Measurements from ENCODE around the gene EFHC1. TPM values are rescaled to one million over a fixed set of nuclear protein-coding genes. Genes with fewer than 3 reads are reported as not detected.

Gene EFHC1
- total and polyA plus RNA-seq, 2 of the 13 experiments (the other 11 are each of a cell fraction or from before 2014, with no cell fraction given) = 23.4 to 29.5 TPM

- Histone ChIP-seq H3K9ac (ENCODE audit: insufficient read depth, low read depth, low read length) (no peak overlapping the region), H3K27me3 (ENCODE audit: control insufficient read depth in 1 of 2, insufficient read depth in 2 of 2, low read length in 2 of 2) (no peaks in the 10 kb centered on the region), H2AFZ (ENCODE audit: low read length) (no peak overlapping the region), H4K20me1 (ENCODE audit: insufficient read depth, low read length) (no peaks in the 10 kb centered on the region), H3K79me2 (ENCODE audit: insufficient read depth, low read length) (no peaks in the 10 kb centered on the region), H3K4me2 (ENCODE audit: low read depth, low read length) (no peak overlapping the region), H3K9me3 (ENCODE audit: low read length) (no peaks in the 10 kb centered on the region), H3K36me3 (replicated peaks in 1 of 2; ENCODE audit: control insufficient read depth in 1 of 2, insufficient read depth in 2 of 2, low read length in 2 of 2) (peaks cover 29 to 66% of the 10 kb centered on the region in 2 experiments), H3K4me3 (replicated peaks in 1 of 3; ENCODE audit: insufficient read depth in 1 of 3, low read depth in 2 of 3, low read length in 3 of 3) (no peak overlapping the region), H3K4me1 (ENCODE audit: insufficient read depth, low read length) (peaks cover 30% of the 10 kb centered on the region), H3K27ac (ENCODE audit: extremely low read length, insufficient read depth, low read length) (no peak overlapping the region)
- intact Hi-C loops (cut with micrococcal nuclease; ENCODE audit: unreplicated experiment) (loop anchor here (5.0 kb wide), 2 partner anchors 69 to 81 kb away; partner anchors contain the start of gene EFHC1), in situ Hi-C loops (cut with HindIII; ENCODE audit: extremely low pct_ligation_motif_present, low pct_unique_long_range_greater_than_20kb) (no loop called here)
- POLR2A ChIA-PET = no interaction called here
- ATAC-seq = peak; percentile 6
- no peak for DNase-seq (ENCODE audit: low spot score)
- BruUV-seq (replicated peaks) = no TSS peak
- CTCF ChIA-PET (ENCODE audit: low intra/inter-chr PET ratio, low total read pairs) = no interaction called here
- TF ChIP-seq, protein P1, sequence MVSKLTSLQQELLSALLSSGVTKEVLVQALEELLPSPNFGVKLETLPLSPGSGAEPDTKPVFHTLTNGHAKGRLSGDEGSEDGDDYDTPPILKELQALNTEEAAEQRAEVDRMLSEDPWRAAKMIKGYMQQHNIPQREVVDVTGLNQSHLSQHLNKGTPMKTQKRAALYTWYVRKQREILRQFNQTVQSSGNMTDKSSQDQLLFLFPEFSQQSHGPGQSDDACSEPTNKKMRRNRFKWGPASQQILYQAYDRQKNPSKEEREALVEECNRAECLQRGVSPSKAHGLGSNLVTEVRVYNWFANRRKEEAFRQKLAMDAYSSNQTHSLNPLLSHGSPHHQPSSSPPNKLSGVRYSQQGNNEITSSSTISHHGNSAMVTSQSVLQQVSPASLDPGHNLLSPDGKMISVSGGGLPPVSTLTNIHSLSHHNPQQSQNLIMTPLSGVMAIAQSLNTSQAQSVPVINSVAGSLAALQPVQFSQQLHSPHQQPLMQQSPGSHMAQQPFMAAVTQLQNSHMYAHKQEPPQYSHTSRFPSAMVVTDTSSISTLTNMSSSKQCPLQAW (CRISPR knock-in tag; IDR thresholded peaks at IDR 0.05) = no peak
- peak; percentile 4 for TF ChIP-seq RBM22 (optimal IDR thresholded peaks at IDR 0.05; ENCODE audit: low read length)
- WGBS (ENCODE audit: low lambda C conversion rate) = 84% methylated on average over 3 of the region's 5 CpGs
- FAIRE-seq = no peak
Observed at GRCh38 chr6:52503323-52503747, 83.2 kb downstream of the EFHC1 start.

GRCh38 chr6:52503851-52504781 is 84.0 kb downstream of the EFHC1 start:
- no peak overlapping the region for H3K4me2 ChIP-seq (ENCODE audit: low read depth, low read length)
- H3K9ac ChIP-seq (ENCODE audit: insufficient read depth, low read depth, low read length) = no peak overlapping the region
- 93% methylated on average over 23 of the region's 24 CpGs for WGBS (ENCODE audit: low lambda C conversion rate)
- intact Hi-C loops (cut with micrococcal nuclease; ENCODE audit: unreplicated experiment) = loop anchor here (5.0 kb wide), 2 partner anchors 68 to 82 kb away; partner anchors contain the start of gene EFHC1
- H3K9me3 ChIP-seq (ENCODE audit: low read length) = no peaks in the 10 kb centered on the region
- peaks cover 34 to 73% of the 10 kb centered on the region in 2 experiments for H3K36me3 ChIP-seq (replicated peaks in 1 of 2; ENCODE audit: control insufficient read depth in 1 of 2, insufficient read depth in 2 of 2, low read length in 2 of 2)
- no peak overlapping the region for H2AFZ ChIP-seq (ENCODE audit: low read length)
- H3K4me1 ChIP-seq (ENCODE audit: insufficient read depth, low read length) = peaks cover 25% of the 10 kb centered on the region
- H3K27me3 ChIP-seq (ENCODE audit: control insufficient read depth in 1 of 2, insufficient read depth in 2 of 2, low read length in 2 of 2) = no peaks in the 10 kb centered on the region
- ChIA-PET CTCF (ENCODE audit: low intra/inter-chr PET ratio, low total read pairs) (no interaction called here), POLR2A (no interaction called here)
- no peaks in the 10 kb centered on the region for H4K20me1 ChIP-seq (ENCODE audit: insufficient read depth, low read length)
- no peaks in the 10 kb centered on the region for H3K79me2 ChIP-seq (ENCODE audit: insufficient read depth, low read length)
- BruUV-seq (replicated peaks) = no TSS peak
- ATAC-seq (peak; percentile 8), FAIRE-seq (no peak), DNase-seq (ENCODE audit: low spot score) (no peak)
- no peak overlapping the region for H3K27ac ChIP-seq (ENCODE audit: extremely low read length, insufficient read depth, low read length)
- in situ Hi-C loops (cut with HindIII; ENCODE audit: extremely low pct_ligation_motif_present, low pct_unique_long_range_greater_than_20kb) = no loop called here
- no peak overlapping the region for H3K4me3 ChIP-seq (replicated peaks in 1 of 3; ENCODE audit: insufficient read depth in 1 of 3, low read depth in 2 of 3, low read length in 3 of 3)
- TF ChIP-seq KDM5A (IDR thresholded peaks at IDR 0.05; ENCODE audit: borderline replicate concordance, low read length) = no peak
- TF ChIP-seq, protein P2, sequence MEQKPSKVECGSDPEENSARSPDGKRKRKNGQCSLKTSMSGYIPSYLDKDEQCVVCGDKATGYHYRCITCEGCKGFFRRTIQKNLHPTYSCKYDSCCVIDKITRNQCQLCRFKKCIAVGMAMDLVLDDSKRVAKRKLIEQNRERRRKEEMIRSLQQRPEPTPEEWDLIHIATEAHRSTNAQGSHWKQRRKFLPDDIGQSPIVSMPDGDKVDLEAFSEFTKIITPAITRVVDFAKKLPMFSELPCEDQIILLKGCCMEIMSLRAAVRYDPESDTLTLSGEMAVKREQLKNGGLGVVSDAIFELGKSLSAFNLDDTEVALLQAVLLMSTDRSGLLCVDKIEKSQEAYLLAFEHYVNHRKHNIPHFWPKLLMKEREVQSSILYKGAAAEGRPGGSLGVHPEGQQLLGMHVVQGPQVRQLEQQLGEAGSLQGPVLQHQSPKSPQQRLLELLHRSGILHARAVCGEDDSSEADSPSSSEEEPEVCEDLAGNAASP (CRISPR knock-in tag; IDR thresholded peaks at IDR 0.05; ENCODE audit: borderline replicate concordance) = peak; percentile 84; the same call in 1 of the 2 replicates
- TF ChIP-seq, protein P3, sequence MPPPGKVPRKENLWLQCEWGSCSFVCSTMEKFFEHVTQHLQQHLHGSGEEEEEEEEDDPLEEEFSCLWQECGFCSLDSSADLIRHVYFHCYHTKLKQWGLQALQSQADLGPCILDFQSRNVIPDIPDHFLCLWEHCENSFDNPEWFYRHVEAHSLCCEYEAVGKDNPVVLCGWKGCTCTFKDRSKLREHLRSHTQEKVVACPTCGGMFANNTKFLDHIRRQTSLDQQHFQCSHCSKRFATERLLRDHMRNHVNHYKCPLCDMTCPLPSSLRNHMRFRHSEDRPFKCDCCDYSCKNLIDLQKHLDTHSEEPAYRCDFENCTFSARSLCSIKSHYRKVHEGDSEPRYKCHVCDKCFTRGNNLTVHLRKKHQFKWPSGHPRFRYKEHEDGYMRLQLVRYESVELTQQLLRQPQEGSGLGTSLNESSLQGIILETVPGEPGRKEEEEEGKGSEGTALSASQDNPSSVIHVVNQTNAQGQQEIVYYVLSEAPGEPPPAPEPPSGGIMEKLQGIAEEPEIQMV (CRISPR knock-in tag; IDR thresholded peaks at IDR 0.05; ENCODE audit: low read depth) = no peak
- no peak for TF ChIP-seq ZNF644 (CRISPR knock-in tag; IDR thresholded peaks at IDR 0.05; ENCODE audit: low read depth)
- TF ChIP-seq, protein P4, sequence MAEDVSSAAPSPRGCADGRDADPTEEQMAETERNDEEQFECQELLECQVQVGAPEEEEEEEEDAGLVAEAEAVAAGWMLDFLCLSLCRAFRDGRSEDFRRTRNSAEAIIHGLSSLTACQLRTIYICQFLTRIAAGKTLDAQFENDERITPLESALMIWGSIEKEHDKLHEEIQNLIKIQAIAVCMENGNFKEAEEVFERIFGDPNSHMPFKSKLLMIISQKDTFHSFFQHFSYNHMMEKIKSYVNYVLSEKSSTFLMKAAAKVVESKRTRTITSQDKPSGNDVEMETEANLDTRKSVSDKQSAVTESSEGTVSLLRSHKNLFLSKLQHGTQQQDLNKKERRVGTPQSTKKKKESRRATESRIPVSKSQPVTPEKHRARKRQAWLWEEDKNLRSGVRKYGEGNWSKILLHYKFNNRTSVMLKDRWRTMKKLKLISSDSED (CRISPR knock-in tag; IDR thresholded peaks at IDR 0.05) = no peak
- TF ChIP-seq ATAD3A (CRISPR knock-in tag; IDR thresholded peaks at IDR 0.05) = no peak
- no peak for TF ChIP-seq TCF7L2 (IDR thresholded peaks at IDR 0.05; ENCODE audit: low read depth, low read length)
- no peak for TF ChIP-seq MLLT10 (CRISPR knock-in tag; IDR thresholded peaks at IDR 0.05)
